Myocyte (in vitro differentiated cells): Measurements from ENCODE around the gene TTC23. TPM values are rescaled to one million over a fixed set of nuclear protein-coding genes. Genes with fewer than 3 reads are reported as not detected.

ENCODE experiments used
- DNase-seq: peaks from one replicate; pipeline ENCODE4 v3.0.0-alpha.2; 2012; ENCODE audit warnings: low read depth
- total RNA-seq: library from RNA; depleted of rRNA; stranded (reverse); fragments of >200 nt; gene quantifications from 2 replicates; pipeline ENCODE4 v1.2.3, GENCODE V29; 2014

TTC23 gene
- total RNA-seq, 1 donor from 2014 or later = 27.4 TPM

GRCh38 chr15:99165020-99165790 is 84.2 kb downstream of the TTC23 start:
- DNase-seq = no peak

GRCh38 chr15:99164119-99164518 is 85.3 kb downstream of the TTC23 start:
- no peak for DNase-seq

- no peak for DNase-seq
Observed at GRCh38 chr15:99163271-99164062, 85.9 kb downstream of the TTC23 start.

- no peak for DNase-seq
Observed at GRCh38 chr15:99158626-99159412, 90.6 kb downstream of the TTC23 start.

DNA sequence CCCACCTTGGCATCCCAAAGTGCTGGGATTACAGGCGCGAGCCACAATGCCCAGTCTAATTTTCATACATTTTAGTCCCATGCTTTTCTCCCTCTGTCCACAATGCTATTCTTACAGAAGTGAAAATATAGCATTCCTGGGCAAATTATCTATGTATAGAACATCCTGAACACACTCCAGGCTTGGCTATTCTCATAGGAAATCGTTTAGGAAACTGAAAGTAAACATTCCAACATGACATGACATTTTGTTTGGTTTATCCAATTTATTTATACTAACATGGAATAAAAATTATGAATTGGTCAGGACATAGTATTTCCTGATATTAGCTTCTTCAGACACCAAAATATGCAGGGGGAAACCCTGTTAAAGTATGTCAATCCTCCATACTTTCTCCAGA is 91.9 kb downstream of the TTC23 start:
- DNase-seq = no peak

DNA sequence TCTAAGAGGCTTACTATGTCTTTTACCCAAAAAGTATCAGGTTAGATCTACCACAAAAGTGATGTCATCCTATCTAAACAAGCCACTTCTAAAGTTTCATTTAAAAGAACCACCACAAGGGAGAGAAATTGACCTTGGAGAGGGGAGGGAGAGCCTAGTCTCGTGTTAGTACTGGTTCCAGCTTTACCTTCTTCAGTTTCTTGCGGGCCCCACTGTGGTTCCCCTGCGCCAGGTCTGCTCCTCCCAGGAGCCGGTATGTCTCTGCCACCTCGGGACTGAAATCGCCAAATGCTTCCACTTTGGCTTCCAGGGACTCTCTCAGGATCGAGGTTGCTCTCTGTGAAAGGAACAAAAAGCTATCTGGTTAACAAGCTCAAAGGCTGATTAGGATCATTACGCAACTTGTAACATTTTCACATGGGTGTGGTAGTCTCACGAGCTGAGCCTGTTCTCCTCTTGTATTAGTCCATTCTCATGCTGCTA is 93.4 kb downstream of the TTC23 start:
- no peak for DNase-seq

GRCh38 chr15:99154271-99154670 is 95.1 kb downstream of the TTC23 start:
- DNase-seq = no peak

GRCh38 chr15:99153026-99153535 is 96.3 kb downstream of the TTC23 start:
- DNase-seq = no peak

GRCh38 chr15:99151156-99151555 is 98.2 kb downstream of the TTC23 start:
- no peak for DNase-seq

DNA sequence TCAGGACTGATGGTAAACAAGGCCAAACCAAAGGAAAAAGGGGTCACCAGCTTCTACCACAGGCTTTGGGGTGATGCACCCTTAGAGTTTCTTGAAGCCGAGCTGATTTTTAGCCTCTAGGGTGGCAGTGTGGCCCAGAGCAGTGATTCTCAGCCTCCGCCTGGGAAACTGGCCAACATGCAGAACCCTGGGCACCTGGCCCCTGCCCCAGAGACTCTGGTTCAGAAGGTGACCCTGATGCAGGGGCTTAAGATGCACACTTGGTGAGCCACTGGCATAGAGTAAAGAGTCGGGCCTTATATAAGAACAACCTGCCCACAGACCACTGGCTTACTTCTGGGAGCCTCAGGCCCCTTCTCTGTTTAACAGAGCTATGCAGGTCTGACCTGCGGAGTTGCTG is 100.0 kb downstream of the TTC23 start:
- DNase-seq = no peak

DNA sequence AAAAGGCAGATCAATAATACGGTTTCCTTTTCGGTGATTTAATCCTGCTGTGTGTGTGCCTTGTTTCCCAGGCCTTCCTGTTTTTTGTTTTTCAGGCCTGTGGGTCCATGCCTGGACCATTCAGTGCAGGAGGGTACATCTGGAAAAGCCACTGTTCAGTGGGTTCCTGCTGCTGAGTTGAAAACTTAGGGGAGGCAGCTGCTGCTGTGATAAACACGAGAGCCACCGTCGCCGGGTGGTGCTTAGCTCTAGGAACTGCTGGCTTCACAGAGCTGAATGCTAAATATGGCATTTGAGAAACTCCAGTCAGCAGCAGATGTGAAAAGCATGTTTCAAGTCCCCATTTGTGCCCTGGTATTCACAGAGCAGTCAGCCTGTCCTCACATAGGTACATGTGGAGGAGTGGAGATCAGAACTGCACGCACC is 100.5 kb downstream of the TTC23 start:
- peak; percentile 74 for DNase-seq

DNA sequence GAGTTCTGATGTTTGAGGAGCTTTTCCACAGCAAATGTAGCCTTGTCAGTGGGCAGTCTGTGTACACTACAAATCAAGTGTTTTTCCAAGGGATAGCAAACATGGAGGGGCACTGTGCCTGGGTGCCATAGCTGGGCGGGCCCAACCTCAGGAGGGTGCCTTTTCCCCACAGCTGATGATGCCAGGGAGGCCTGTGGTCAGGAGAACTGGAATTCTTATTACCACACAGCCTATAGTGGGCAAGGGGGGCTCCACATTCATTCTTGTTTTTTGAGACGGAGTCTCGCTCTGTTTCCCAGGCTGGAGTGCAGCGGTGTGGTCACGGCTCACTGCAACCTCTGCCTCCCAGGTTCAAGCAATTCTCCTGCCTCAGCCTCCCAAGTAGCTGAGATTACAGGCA is 102.7 kb downstream of the TTC23 start:
- DNase-seq = peak; percentile 59

DNA sequence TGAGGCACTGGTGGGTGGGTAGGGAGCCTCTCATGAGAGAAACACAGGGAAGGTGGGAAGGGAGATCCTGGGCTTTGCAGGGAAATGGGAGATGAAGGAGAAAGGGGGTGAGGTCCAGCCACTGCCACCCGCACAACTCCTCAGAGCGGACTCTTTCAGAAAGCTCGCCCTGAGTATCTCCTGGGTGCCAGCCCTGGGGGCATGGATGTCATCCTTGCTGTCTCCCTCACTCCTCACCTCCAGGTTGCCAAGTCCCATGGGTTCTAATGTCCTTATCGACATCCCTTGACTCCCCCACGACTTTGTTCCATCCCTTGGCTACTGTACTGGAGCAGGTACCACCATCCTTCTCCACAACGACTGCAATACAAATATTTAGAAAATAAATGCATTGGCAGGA is 103.6 kb downstream of the TTC23 start:
- no peak for DNase-seq

DNA sequence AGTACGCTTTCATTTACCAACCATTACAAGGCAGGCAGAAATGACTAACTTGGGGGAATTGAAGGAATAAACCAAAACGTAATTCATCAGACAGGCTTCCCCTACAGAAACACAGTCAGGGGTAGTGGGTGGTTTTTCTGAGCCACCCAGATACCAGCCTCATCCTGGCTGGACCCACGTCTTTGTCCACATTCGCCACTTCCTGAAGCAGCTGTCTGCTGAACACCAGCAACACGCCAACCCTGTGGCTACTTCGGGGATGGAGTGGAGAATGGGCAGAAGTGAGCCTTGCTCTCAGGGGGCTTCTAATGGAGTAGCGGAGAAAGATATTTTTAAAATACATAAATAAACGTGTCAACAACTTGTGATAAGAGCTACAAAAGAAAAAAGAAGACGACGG is 104.4 kb downstream of the TTC23 start:
- peak; percentile 36 for DNase-seq

- peak; percentile 22 for DNase-seq
Observed at GRCh38 chr15:99143655-99144610, 105.4 kb downstream of the TTC23 start.

DNA sequence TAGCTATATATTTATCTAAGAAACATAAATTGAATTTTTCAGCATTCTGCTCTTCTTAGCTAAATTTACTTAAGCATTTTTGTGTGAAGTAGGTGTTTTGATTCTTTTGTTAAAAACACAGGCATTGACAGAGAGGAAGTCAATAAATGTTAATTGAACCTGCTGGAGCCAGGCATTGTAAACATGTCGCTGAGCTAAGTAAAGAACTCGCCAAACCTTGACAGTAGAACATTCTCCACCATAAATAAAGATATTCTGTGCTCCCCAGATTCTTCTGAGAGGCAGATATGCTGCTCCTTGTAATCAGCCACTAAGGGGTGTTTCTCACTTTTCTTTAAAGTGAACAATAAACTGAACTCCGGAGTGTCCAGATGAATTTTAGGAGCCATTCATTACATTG is 106.1 kb downstream of the TTC23 start:
- no peak for DNase-seq

DNA sequence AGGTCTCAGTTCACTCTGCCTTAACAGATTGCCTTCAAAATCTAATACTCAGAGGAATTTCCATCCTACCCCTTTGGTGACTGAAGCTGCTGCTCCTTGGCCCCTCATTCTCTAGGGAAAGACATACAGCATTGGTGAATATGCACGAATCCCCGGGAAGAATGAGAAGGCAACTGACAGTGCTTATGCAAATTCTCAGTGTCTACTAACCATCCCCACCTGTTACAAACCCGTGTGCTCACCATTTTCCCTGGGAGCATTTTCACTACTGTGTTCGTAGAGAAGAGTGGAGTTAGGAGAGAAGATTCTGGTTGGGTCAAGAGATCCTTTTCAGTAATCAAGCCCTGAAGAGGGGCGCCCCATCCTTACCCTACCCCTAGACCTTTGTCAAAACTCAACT is 106.8 kb downstream of the TTC23 start:
- no peak for DNase-seq

DNA sequence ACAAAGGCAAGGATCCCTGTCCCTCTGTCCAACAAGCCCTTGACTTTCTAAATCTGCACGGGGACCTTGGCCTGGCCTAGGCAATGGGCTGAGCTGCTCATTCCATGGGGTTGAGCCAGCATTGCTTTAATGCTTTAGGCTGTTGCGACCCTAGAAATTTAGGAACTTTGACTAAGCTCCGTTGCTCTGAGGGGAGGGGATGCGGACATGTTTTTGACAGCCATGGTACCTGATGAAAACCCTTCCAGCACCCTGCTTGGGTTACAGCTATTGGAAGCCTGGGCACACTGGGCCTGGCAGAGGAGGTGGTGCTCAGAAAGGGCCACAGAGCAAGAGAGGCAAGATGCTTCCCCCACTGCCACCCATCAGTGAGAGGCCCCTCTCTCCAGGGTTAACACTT is 107.4 kb downstream of the TTC23 start:
- DNase-seq = no peak

DNA sequence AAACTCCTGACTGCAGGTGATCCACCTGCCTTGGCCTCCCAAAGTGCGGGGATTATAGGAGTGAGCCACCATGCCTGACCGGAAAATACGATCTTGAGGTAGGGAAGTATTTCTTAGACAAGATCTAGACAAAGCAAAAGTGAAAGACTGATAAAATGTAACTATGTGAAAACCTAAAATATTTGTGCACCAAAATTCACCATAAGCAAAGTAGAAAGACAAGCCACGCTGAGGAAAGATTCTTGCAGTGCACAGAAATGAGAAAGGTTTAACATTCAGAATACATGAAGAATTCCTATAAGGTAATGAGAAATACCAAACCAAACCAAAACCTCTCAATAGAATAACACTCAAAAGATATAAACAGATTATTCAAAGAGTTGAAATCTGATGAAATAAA is 108.8 kb downstream of the TTC23 start:
- DNase-seq = no peak

DNA sequence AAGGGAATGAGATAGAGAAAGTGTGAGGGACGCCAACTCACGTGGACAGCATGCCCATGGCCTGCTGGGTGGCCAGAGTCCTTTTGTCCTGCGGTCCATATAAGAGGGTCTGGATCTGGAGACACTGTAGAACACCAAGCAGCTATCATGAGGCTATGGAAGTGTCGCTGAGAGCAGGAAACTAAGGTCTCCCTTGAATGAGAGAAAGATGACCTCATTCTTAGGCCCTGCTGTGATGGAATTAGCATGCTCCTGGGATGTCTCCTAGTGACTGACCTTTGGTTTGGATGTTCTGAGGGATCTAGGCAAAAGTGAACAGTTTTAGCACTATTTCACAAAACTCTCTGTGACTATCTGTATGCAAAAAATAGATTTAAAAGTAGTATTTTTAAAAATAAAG is 110.1 kb downstream of the TTC23 start:
- DNase-seq = no peak
